Activated naive CD8-positive, alpha-beta T cell treated with anti-CD3 and anti-CD28 coated beads, Interleukin-2, amount 50 U/mL, for 24 hours (primary cell): ENCODE results near the gene ERBB3.

Experiments
- ATAC-seq: fragments of 150-1000 bp; cut with Tn5 transposase; one replicate; pipeline ENCODE4 v1.10.0; 2021
- DNase-seq: peaks from one replicate; pipeline ENCODE4 v3.0.0; 2021
- H3K27ac Mint-ChIP-seq: one replicate; pipeline ENCODE4 v1.8.0; 2021; ENCODE audit warnings: mild to moderate bottlenecking, mixed read lengths
- H3K27me3 Mint-ChIP-seq: one replicate; pipeline ENCODE4 v1.8.0; 2021; ENCODE audit warnings: mixed read lengths
- H3K36me3 Mint-ChIP-seq: one replicate; pipeline ENCODE4 v1.8.0; 2021; ENCODE audit warnings: low read depth, mixed read lengths
- H3K4me1 Mint-ChIP-seq: one replicate; pipeline ENCODE4 v1.8.0; 2021; ENCODE audit warnings: mixed read lengths
- H3K4me3 Mint-ChIP-seq: one replicate; pipeline ENCODE4 v1.8.0; 2021; ENCODE audit warnings: mild to moderate bottlenecking, moderate library complexity, mixed read lengths
- H3K9me3 Mint-ChIP-seq: one replicate; pipeline ENCODE4 v1.8.0; 2021; ENCODE audit warnings: mixed read lengths

Gene ERBB3

GRCh38 chr12:56128670-56129205, 48.8 kb downstream of the ERBB3 start:
- DNase-seq (peak; percentile 53), ATAC-seq (no peak)
- H3K9me3 Mint-ChIP-seq, result no peaks in the 10 kb centered on the region
- no peaks in the 10 kb centered on the region for H3K27me3 Mint-ChIP-seq
- peaks cover 65% of the 10 kb centered on the region for H3K4me1 Mint-ChIP-seq
- H3K36me3 Mint-ChIP-seq, result peaks cover 44% of the 10 kb centered on the region
- H3K4me3 Mint-ChIP-seq, result peak overlapping the region; percentile 93
- H3K27ac Mint-ChIP-seq, result peak overlapping the region; percentile 90

DNA sequence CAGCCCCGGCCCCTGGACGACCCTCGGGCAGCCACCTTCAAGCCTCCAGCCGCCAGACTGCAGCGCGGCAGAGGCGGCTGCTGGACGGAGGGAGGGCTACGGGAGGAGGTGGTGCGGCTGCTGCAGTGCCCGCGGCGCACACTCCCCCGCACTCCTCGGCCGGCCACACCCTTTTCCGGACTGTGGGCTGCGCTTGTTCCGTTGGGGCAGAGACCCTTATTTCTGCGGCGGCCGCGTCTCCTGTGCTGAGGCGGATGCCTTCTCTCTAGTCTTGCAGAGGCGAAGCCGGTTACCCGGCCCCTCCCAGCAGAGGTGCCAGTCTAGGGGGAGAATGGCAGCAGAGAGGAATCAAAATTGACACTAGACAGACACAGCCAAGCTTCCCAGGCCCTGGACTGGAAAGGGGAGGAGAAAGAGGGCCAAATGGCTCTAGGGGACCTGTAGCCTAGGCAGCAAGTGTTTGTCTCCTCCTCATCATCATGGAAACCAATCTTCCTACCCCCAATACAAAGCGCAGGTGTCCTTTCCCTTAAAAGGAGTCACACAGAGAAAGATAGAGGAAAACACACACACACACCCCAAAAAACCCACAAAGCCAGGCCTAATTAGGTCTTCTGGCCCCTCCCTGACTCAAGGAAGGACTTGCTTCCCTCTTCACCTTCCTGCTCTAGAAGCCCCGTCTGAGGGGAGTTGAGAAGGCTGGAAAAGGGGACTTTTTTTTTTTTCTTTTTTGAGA, 49.4 kb downstream of the ERBB3 start:
- H3K4me3 Mint-ChIP-seq, result peak overlapping the region; percentile 93
- H3K27ac Mint-ChIP-seq, result peak overlapping the region; percentile 90
- no peaks in the 10 kb centered on the region for H3K27me3 Mint-ChIP-seq
- peaks cover 66% of the 10 kb centered on the region for H3K4me1 Mint-ChIP-seq
- peaks cover 50% of the 10 kb centered on the region for H3K36me3 Mint-ChIP-seq
- DNase-seq (peak; percentile 81), ATAC-seq (peak; percentile 34)
- no peaks in the 10 kb centered on the region for H3K9me3 Mint-ChIP-seq

DNA sequence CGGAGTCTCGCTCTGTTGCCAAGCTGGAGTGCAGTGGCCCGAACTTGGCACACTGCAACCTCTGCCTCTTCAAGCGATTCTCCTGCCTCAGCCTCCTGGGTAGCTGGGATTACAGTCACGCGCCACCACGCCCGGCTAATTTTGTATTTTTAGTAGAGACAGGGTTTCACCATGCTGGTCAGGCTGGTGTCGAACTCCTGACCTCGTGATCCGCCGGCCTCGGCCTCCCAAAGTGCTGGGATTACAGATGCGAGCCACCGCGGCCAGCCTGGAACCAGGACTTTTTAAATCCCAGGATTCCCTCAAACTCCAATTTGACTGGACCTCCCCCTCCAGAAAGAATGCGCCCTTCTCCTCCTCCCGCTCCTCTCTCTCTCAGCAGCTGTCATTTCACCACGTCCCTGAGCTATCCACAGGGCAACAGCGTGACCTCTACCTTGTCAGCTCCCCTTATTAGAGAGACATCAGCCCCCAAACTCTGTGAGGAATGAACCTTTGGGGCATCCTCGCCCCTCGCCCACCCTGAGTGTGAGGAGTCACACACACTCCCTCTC, 50.1 kb downstream of the ERBB3 start:
- H3K4me1 Mint-ChIP-seq, result peaks cover 65% of the 10 kb centered on the region
- H3K36me3 Mint-ChIP-seq, result peaks cover 52% of the 10 kb centered on the region
- H3K27ac Mint-ChIP-seq, result peak overlapping the region; percentile 90

DNA sequence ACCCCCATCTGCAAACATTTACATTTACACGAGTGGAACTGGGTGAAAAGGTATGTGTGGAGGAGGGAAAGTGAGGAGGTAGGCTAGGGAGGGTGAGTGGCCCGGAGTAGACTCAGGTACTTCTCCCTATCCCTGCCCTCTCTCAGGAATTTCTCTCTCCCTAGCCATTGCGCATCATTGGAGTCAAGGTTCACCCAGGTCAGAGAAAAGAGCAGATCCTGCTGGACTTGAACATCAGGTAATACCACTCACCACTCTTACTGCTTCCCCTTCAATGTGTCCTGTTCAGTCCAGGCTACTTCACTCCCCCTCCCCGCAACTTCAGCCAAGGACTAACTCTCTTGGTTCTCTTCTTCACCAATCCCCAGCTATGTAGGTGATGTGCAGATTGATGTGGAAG, 50.9 kb downstream of the ERBB3 start:
- ATAC-seq, result no peak
- peaks cover 55% of the 10 kb centered on the region for H3K36me3 Mint-ChIP-seq
- H3K27ac Mint-ChIP-seq, result peak overlapping the region; percentile 90
- no peaks in the 10 kb centered on the region for H3K9me3 Mint-ChIP-seq
- no peaks in the 10 kb centered on the region for H3K27me3 Mint-ChIP-seq
- peaks cover 65% of the 10 kb centered on the region for H3K4me1 Mint-ChIP-seq
- peak overlapping the region; percentile 93 for H3K4me3 Mint-ChIP-seq
- DNase-seq, result no peak

More for the DNA sequence above, 50.1 kb downstream of the ERBB3 start:
- Mint-ChIP-seq H3K4me3 (peak overlapping the region; percentile 93), H3K9me3 (no peaks in the 10 kb centered on the region), H3K27me3 (no peaks in the 10 kb centered on the region)
- DNase-seq (no peak), ATAC-seq (no peak)

DNA sequence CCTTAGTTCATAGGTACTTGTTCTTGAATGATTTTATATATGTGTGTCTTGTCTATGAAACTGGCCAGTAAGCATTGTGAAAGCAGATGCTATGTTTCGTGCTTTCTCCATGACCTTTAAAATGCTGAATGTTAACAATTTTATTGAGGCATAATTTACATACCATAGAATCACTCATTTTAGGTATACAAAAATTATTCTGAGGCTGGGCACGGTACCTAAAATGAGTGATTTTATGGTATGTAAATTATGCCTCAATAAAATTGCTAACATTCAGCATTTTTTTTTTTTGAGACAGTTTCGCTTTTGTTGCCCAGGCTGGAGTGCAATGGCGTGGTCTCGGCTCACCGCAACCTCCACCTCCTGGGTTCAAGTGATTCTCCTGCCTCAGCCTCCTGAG, 54.9 kb downstream of the ERBB3 start:
- DNase-seq (no peak), ATAC-seq (no peak)
- Mint-ChIP-seq H3K27ac (no peak overlapping the region), H3K4me3 (no peak overlapping the region), H3K27me3 (no peaks in the 10 kb centered on the region), H3K9me3 (no peaks in the 10 kb centered on the region), H3K36me3 (peaks cover 85% of the 10 kb centered on the region), H3K4me1 (peaks cover 65% of the 10 kb centered on the region)

DNA sequence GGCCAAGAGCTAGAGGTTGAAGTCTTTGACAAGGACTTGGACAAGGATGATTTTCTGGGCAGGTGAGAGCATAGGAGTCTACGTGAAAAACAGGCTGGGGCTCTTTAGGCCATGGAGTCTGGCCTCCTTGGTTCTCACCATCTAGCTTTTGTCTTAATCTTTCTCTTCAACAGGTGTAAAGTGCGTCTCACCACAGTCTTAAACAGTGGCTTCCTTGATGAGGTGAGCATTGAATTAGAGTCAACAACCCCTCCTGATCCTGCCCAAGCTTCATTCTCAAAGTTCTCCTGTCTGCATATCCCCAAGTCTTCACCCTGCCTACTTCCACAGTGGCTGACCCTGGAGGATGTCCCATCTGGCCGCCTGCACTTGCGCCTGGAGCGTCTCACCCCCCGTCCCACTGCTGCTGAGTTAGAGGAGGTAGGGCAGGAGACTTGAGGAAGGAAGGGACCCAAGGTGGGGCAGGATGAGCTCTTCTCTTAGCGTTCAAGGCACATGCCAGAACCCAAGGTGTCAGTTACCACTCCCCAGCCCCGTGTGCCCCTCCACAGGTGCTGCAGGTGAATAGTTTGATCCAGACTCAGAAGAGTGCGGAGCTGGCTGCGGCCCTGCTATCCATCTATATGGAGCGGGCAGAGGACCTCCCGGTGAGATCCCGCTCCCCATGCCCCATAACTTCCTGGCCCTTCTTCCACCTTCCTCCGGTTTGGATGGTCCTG, 58.0 kb downstream of the ERBB3 start:
- ATAC-seq (no peak), DNase-seq (no peak)
- Mint-ChIP-seq H3K4me1 (peaks cover 50% of the 10 kb centered on the region), H3K27ac (peak overlapping the region; percentile 7), H3K36me3 (peaks cover 77% of the 10 kb centered on the region), H3K27me3 (no peaks in the 10 kb centered on the region), H3K9me3 (no peaks in the 10 kb centered on the region), H3K4me3 (no peak overlapping the region)

GRCh38 chr12:56141946-56142784, 62.2 kb downstream of the ERBB3 start:
- no peak overlapping the region for H3K4me3 Mint-ChIP-seq
- H3K27ac Mint-ChIP-seq, result no peak overlapping the region
- H3K4me1 Mint-ChIP-seq, result peaks cover 30% of the 10 kb centered on the region
- no peaks in the 10 kb centered on the region for H3K27me3 Mint-ChIP-seq
- H3K36me3 Mint-ChIP-seq, result peaks cover 69% of the 10 kb centered on the region
- ATAC-seq, result no peak
- H3K9me3 Mint-ChIP-seq, result no peaks in the 10 kb centered on the region
- no peak for DNase-seq

DNA sequence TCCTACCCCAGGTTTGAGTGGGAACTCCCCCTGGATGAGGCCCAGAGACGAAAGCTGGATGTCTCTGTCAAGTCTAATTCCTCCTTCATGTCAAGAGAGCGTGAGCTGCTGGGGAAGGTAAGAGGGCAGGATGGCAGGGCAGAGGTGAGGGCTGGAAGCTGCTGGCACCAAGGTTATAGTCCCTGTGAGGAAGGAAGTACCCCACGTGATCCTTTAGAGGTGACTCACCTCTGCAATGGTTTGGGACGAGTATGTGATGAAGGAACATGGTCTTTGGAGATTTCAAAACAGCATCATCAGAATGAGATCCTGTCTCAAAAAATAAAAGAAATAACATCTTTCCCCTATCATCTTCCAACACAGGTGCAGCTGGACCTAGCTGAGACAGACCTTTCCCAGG, 63.3 kb downstream of the ERBB3 start:
- Mint-ChIP-seq H3K36me3 (peaks cover 59% of the 10 kb centered on the region), H3K4me3 (no peak overlapping the region), H3K4me1 (peaks cover 22% of the 10 kb centered on the region), H3K27me3 (no peaks in the 10 kb centered on the region), H3K27ac (peak overlapping the region; percentile 68), H3K9me3 (no peaks in the 10 kb centered on the region)
- peak; percentile 53 for ATAC-seq
- no peak for DNase-seq

DNA sequence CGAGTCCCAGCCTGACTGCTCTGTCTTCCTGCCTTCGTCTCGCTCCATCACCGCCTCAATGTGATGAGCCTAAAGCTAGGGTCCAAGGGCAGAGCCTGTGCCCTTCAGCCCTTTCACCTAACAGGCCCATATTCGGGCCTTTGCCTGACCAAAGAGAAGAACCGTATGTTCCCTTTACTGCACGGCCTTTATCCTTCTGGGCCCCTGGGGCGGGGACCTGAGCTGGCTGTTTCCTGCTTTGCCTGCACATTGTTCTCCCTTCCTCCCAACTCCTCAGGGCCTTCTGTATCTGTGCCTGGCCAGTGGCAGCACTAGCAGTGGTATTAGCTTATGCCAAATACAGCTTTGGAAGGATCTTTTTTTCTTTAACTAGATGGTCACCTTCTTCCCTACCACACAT, 63.9 kb downstream of the ERBB3 start:
- H3K27me3 Mint-ChIP-seq, result no peaks in the 10 kb centered on the region
- DNase-seq (no peak), ATAC-seq (no peak)
- peaks cover 52% of the 10 kb centered on the region for H3K36me3 Mint-ChIP-seq
- H3K27ac Mint-ChIP-seq, result peak overlapping the region; percentile 68
- no peak overlapping the region for H3K4me3 Mint-ChIP-seq
- no peaks in the 10 kb centered on the region for H3K9me3 Mint-ChIP-seq
- peaks cover 16% of the 10 kb centered on the region for H3K4me1 Mint-ChIP-seq

- no peak overlapping the region for H3K27ac Mint-ChIP-seq
- ATAC-seq (no peak), DNase-seq (no peak)
- H3K4me1 Mint-ChIP-seq, result peaks cover 17% of the 10 kb centered on the region
- H3K27me3 Mint-ChIP-seq, result no peaks in the 10 kb centered on the region
- peaks cover 43% of the 10 kb centered on the region for H3K36me3 Mint-ChIP-seq
- no peak overlapping the region for H3K4me3 Mint-ChIP-seq
- no peaks in the 10 kb centered on the region for H3K9me3 Mint-ChIP-seq
Observed at GRCh38 chr12:56145217-56145616, 65.3 kb downstream of the ERBB3 start.

GRCh38 chr12:56146492-56147460, 66.8 kb downstream of the ERBB3 start:
- H3K4me1 Mint-ChIP-seq, result peaks cover 31% of the 10 kb centered on the region
- no peak for DNase-seq
- no peak for ATAC-seq
- H3K27ac Mint-ChIP-seq, result no peak overlapping the region
- H3K4me3 Mint-ChIP-seq, result no peak overlapping the region
- H3K27me3 Mint-ChIP-seq, result no peaks in the 10 kb centered on the region
- peaks cover 32% of the 10 kb centered on the region for H3K36me3 Mint-ChIP-seq
- no peaks in the 10 kb centered on the region for H3K9me3 Mint-ChIP-seq

DNA sequence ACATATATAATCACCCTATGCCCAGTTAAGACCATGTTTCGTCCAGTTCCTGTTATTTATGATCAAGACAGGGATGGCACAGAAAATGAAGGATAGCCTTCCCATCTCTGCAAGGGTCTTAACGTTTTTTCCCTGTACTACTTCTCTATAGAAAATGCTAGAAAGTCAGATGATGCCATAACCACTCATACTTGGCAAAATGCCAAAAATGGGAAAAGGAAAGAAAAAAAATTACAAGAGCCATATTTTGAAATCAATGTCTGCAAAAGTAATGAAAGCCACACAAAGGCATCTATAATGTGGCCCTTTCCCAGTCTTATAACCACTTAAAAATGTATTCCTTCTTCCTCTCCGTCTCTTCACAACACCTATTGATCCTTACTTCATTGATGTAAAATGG, 70.6 kb downstream of the ERBB3 start:
- H3K4me1 Mint-ChIP-seq, result peaks cover 36% of the 10 kb centered on the region
- H3K4me3 Mint-ChIP-seq, result peak overlapping the region; percentile 85
- H3K27me3 Mint-ChIP-seq, result no peaks in the 10 kb centered on the region
- H3K27ac Mint-ChIP-seq, result peak overlapping the region; percentile 98
- peaks cover 6% of the 10 kb centered on the region for H3K36me3 Mint-ChIP-seq
- no peak for DNase-seq
- ATAC-seq, result no peak
- H3K9me3 Mint-ChIP-seq, result no peaks in the 10 kb centered on the region

GRCh38 chr12:56151672-56152131, 71.7 kb downstream of the ERBB3 start:
- ATAC-seq (peak; percentile 72), DNase-seq (peak; percentile 74)
- Mint-ChIP-seq H3K27me3 (no peaks in the 10 kb centered on the region), H3K4me3 (peak overlapping the region; percentile 85), H3K27ac (peak overlapping the region; percentile 98), H3K4me1 (peaks cover 39% of the 10 kb centered on the region), H3K36me3 (peaks cover 8% of the 10 kb centered on the region), H3K9me3 (no peaks in the 10 kb centered on the region)
